Ammon's horn (tissue), 1 donor: ENCODE results near the gene MMP21.
A peak's percentile ranks its signal among the peaks of the same experiment; 100 is the strongest.

Source experiments
- DNase-seq: peaks from one replicate; pipeline ENCODE4 v3.0.0-alpha.2; 2016; ENCODE audit warnings: low spot score

The MMP21 gene

DNA sequence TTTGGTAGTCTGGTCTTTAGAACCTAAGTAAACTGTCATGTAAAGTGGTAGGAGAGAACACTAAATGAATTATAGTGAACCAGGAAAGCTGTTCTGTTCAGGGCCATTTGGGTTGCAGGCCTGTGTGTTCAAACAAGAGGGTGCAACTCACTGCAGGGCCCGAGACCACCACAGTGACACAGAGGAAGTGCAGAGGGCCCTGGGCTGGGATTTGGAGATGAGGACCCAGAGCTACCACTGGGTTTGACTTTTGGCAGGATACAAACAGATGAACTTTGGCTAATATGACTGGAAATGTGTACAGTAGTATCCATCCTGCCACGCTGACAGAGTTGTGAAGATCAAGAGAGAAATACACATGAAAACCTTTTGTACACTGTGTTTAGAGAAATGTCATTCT lies 9.8 kb downstream of the MMP21 start:
- no peak for DNase-seq

DNA sequence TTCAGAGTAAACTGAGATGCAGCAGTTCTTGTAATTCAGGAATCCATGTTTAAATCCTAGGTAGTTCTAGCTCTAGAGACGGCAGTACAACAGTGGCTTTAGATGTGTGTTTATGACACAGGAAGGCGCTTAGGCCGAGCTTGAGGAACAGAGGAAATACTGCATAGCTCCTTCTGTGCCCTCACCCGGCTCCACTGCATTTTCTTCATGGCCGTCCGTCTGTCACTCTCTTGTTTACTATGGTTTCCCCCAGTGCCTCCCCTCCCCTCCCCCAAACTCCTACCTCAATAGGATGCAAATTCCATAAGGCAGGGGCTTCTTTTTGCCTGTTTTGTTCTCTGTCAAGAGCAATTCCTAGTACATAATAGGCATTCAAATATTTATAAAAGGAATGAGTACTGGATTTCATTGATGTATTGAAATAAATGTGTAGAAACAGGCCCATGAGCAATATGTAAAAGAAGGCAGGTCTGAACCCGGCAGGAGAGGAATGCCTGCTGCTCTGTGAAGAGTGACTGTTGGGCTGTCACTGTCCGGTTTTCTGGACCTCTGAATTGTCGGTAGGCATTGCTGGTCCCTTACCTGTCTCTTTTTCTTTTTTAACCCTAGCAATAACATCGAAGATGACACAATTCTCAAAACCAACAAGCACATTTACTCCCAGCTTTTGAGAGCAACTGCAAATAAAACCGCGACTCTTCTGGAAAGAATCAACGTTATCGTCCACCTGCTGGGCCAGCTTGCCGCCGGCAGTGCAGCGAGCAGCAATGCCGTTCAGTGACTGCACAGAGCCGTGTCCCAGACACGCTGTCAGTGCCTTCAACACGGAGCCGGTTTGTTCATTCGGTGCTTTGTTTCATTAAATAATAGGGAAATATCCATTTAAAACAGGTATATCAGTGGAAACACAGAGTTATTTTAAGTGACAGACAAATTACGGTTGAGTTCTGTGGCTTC lies 12.7 kb downstream of the MMP21 start:
- DNase-seq: no peak

DNA sequence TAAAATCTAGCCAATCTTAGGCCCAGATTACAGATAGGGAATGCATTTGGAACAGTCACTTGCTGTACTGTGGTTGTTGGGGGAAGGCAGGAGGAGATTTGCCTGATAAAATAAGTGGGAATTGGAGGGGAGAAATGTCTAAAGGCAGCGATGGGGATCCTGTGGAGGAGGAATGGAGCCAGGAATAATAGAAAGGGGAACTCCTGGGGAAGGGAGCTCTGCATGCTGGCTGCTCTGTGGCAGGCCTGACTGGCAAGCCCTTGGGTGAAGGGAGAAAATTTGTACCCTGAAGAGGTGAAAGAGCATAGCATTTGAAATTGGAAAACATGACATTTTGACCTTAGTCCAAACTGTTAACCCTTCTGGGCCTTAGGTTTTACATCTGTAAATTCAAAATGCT lies 13.7 kb downstream of the MMP21 start:
- no peak for DNase-seq

DNA sequence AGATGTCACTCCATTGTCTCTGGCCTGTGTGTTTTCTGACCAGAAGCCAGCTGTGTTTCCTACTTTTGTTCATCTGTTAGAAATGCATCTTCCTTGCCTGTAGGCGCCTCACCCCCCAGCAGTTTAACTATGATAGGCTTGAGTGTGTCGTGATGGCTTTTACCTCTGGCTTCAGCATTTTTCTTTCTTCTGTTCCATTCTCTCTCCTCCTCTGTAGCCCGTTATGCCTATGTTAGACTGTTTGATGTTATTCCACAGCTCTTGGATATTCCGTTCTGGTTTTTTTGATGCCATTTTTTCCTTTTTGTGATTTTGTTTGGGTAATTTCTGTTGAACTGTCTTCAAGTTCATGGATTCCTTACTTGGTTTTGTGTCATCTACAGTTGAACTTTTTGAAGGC lies 17.9 kb downstream of the MMP21 start:
- DNase-seq: no peak

GRCh38 chr10:125756853-125757487 lies 18.7 kb downstream of the MMP21 start:
- no peak for DNase-seq

DNA sequence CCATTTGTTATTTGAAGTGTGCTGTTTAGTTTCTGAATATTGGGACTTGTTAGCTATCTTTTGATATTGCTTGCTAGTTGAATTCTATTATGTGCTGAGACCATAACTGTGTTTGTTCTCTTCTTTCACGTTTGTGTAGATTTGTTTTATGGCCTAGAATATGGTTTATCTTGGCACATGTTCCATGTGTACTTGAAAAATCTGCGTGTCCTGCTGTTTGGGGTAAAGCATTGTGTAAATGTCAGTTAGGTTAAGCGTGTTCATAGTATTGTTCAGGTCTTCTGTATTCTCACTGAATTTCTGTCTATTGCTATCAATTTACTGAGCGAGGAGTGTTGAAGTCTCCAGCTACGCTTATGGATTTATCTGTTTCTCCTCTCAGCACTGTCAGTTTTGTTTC lies 19.4 kb downstream of the MMP21 start:
- no peak for DNase-seq

DNA sequence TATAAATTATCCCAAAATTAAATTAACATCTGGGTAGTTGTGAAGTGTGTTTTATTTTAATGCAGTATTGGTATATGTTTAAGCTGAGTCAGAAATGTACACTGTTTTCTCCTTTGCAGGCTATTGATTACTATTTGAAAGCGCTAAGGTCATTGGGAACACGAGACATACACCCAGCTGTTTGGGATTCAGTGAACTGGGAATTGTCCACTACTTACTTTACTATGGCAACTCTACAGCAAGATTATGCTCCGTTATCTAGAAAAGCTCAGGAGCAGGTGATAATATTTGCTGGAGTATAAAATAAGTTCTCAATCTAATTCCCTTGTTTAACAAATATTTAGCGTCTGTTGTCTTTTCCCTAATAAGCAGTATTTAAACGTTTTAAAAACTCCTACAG lies 28.2 kb downstream of the MMP21 start:
- DNase-seq: no peak

DNA sequence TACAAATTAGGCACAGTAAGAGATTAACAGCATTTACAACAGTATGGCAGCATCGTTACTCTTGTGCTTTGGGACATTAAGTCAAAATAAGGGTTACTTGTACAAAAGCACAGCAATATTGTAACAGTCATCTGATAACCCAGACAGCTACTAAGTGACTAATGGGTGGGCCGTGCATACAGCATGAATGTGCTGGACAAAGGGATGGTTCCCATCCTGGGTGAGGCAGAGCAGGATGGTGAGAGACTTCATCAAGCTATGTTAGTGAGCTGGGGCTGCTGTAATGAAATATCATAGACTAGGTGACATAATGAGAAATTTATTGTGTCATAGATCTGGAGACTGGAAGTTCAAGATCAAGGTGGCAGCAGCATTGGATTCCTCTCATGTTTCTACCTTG lies 30.7 kb downstream of the MMP21 start:
- no peak for DNase-seq

DNA sequence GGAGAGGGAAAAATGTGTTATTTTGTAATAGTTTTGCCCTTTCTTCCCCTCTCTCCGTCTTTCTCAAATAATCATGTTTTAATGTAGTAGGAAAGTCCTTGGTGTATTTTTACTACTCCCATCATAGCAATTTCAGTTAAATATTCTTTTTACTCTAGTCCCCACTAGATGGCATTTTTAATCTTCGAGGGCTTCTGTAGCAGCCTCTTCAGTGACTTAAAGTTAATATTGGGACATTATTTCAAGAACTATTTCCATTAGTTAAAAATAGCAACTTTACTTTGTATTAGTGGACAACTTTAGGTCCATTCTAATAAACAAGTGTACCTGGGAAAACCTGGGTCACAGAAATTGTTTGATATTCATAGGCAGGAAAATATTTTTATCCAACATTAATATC lies 33.2 kb downstream of the MMP21 start:
- DNase-seq: no peak

GRCh38 chr10:125739994-125740679 lies 35.5 kb downstream of the MMP21 start:
- DNase-seq: no peak

DNA sequence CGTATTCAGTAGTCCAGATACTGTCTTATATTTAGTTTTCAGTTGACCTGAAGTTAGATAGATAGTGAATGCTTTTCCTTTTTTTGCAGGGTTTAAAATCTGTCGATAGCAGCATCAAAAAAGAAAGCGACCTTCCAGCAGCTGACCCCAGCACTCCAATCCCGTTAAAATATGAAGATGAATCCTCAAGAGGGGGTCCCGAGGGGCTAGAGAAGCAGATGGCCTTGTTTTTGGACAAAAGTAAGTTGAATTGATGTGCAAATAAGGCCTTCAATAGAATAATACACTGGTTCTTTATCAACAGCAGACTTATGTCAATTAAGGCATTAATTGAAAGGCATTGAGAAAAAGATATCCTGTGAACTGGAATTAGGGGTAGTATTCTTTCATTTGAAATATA lies 37.4 kb downstream of the MMP21 start:
- no peak for DNase-seq

GRCh38 chr10:125734823-125735222 lies 40.8 kb downstream of the MMP21 start:
- DNase-seq: no peak

GRCh38 chr10:125734148-125734547 lies 41.5 kb downstream of the MMP21 start:
- no peak for DNase-seq

DNA sequence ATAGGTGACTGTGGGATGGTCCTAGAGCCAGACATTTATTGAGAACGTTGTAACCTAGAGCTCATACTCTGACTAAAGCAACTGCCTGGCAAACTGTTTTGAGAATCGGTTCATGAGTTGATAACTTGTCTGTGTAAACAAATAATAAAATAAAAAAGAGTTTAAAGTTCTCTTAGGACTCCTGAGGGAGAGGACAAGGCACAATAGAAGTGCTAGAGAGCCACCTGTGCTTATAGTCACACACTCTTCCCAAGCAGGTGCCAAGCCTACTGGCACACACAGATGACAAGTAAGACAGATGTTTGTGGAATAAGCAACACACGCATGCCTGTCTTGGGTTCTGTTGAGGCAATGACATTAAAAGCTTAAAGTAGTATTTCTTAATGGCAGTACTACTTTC lies 48.2 kb downstream of the MMP21 start:
- DNase-seq: no peak

DNA sequence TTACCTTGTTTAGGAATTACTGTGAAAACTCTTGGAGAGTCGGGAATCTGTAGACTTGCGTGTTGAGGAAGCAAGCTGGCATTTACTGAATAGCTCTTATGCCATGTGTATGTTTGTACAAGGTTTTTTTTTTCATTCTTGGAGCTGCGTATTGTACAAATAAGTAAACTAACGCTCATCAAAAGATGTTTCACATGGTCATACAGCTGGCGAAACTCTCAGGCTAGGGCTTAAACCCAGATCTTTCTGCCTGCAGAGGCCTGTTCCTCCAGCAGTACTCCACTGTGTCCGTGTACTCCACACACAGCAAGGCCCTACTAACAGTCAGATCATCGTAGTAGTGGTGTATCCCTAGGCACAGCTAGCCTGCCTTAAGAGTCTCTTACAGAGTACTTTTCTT lies 48.7 kb downstream of the MMP21 start:
- DNase-seq: no peak

GRCh38 chr10:125722811-125723210 lies 52.8 kb downstream of the MMP21 start:
- DNase-seq: no peak

GRCh38 chr10:125721035-125721434 lies 54.6 kb downstream of the MMP21 start:
- DNase-seq: peak; percentile 40

GRCh38 chr10:125720002-125720382 lies 55.6 kb downstream of the MMP21 start:
- DNase-seq: peak; percentile 5

DNA sequence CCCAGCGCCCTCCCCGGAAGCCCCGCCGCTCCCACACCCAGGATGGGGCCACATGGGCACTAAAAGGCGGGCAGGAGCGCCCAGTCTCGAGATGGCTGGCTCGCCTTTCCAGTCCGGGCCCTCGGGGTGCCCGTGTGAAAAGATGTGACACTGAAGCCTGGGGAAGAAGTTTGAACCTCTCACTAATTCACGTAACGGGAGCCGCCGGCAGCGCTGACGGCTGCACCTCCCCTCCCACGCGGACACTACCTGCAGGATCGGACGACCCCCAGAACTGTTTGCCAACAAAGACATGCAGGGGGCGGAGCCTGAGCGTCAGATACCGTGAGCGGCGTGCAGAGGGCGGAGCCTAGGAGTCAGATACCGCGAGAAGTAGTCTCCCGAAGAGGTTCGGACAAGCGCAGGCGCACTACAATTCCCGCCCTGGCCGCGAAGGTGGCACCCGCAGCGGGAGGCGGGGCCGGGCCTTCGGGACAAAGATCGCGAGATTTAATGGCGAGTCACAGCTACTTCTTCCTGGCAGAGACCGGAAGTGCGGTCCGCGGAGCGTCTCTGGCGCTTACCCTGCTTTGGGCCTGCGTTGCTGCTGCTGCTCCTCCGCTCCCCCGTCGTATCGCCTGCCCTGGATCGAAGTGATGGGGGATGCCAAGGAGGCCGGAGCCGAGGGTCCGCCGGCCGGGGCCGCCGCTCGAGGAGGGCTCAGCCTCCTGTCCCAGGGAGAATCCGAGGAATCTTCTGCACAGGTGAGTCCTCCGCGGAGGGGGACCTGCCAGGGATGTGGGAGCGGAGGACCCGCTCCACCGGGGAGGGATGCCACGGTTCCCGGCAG lies 56.2 kb downstream of the MMP21 start, which contains the start of gene EDRF1:
Gene EDRF1, plus strand, starts transcription at position 537 of the 829 bp plus-strand sequence. Its CDS starts 99 bp downstream, at position 636.
- DNase-seq: peak; percentile 99
